Loucy (cell line): Measurements from ENCODE around the gene SPAG17.

Experiments used
- H2AFZ ChIP-seq: fragments of 200-600 bp; sonication (generic); 2 replicates; pipeline ENCODE4 v1.6.0; 2016; ENCODE audit warnings: antibody characterized with exemption, mild to moderate bottlenecking, low read length, moderate library complexity
- H3F3A ChIP-seq: fragments of 200-600 bp; 2 replicates; pipeline ENCODE4 v1.6.0; 2016; ENCODE audit warnings: antibody characterized with exemption, low read depth, mild to moderate bottlenecking
- H3K27me3 ChIP-seq: fragments of 200-600 bp; sonication (generic); 2 replicates; pipeline ENCODE4 v1.6.1; 2014; ENCODE audit warnings: low read length, mild to moderate bottlenecking; ENCODE audit not compliant: insufficient read depth, poor library complexity, severe bottlenecking
- H3K36me3 ChIP-seq: fragments of 200-600 bp; sonication (generic); 2 replicates; pipeline ENCODE4 v1.6.1; 2016; ENCODE audit warnings: low read length; ENCODE audit not compliant: insufficient read depth
- H3K4me1 ChIP-seq: fragments of 200-600 bp; sonication (generic); 2 replicates; pipeline ENCODE4 v1.5.1; 2014; ENCODE audit warnings: low read length, mild to moderate bottlenecking; ENCODE audit not compliant: insufficient read depth, poor library complexity, severe bottlenecking
- H3K4me2 ChIP-seq: fragments of 200-600 bp; sonication (generic); 2 replicates; pipeline ENCODE4 v1.6.0; 2014; ENCODE audit warnings: antibody characterized with exemption, low read length, low read depth, mild to moderate bottlenecking; ENCODE audit not compliant: poor library complexity, severe bottlenecking
- H3K4me3 ChIP-seq: fragments of 200-600 bp; sonication (generic); 2 replicates; pipeline ENCODE4 v1.5.1; 2014; ENCODE audit warnings: low read length, mild to moderate bottlenecking, mixed read lengths; ENCODE audit not compliant: poor library complexity, severe bottlenecking
- H3K79me2 ChIP-seq: fragments of 200-600 bp; sonication (generic); 2 replicates; pipeline ENCODE4 v1.6.1; 2014; ENCODE audit warnings: low read length; ENCODE audit not compliant: insufficient read depth
- H3K9ac ChIP-seq: fragments of 200-600 bp; sonication (generic); 2 replicates; pipeline ENCODE4 v1.6.0; 2014; ENCODE audit warnings: mild to moderate bottlenecking, low read depth, low read length, moderate library complexity; ENCODE audit not compliant: poor library complexity, severe bottlenecking
- H3K9me2 ChIP-seq: fragments of 200-600 bp; sonication (generic); replicated peaks from 2 replicates; pipeline ENCODE4 v1.6.1; 2016; ENCODE audit warnings: low read depth, low read length, mixed read lengths
- H3K9me3 ChIP-seq: fragments of 200-600 bp; sonication (generic); 2 replicates; pipeline ENCODE4 v1.6.1; 2014; ENCODE audit warnings: mild to moderate bottlenecking, antibody characterized with exemption, low read length, low read depth; ENCODE audit not compliant: insufficient read depth
- H4K20me1 ChIP-seq: fragments of 200-600 bp; sonication (generic); 2 replicates; pipeline ENCODE4 v1.6.0; 2014; ENCODE audit warnings: antibody characterized with exemption, low read length, mild to moderate bottlenecking; ENCODE audit not compliant: insufficient read depth, poor library complexity, severe bottlenecking
- EZH2phosphoT487 ChIP-seq: fragments of 200-600 bp; IDR thresholded peaks from 2 replicates; pipeline ENCODE4 v1.6.1; 2018; ENCODE audit warnings: antibody characterized with exemption, mild to moderate bottlenecking, moderate library complexity, borderline replicate concordance
- TF ChIP-seq, protein P1 (sequence below): fragments of 200-600 bp; sonication (generic); conservative IDR thresholded peaks from 2 replicates; pipeline ENCODE4 v1.5.1; 2014; ENCODE audit warnings: mild to moderate bottlenecking, antibody characterized with exemption, low read length

Gene SPAG17

DNA sequence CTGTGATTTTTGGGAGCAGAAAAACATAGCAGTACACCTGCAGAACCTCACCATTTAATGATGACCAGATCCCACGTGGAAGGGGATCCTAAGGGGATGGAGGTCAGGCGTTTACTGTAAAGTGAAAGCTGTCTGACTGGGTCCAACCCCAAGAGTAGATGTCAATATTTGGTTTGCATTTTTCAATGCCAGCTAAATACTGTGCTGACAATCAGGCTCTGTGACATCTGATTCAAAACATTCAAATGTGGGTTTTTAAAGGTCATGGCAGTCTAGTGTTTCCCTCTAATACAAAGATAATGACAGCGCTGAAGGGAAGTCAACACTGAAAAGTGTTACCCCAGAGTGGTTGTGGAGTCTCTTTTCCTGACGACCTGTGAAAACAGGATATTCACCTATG, 68.1 kb downstream of the SPAG17 start:
- Histone ChIP-seq H3K36me3 (no peaks in the 10 kb centered on the region), H3K4me3 (no peak overlapping the region), H3K79me2 (no peaks in the 10 kb centered on the region), H3K9me2 (no peaks in the 10 kb centered on the region), H3K27me3 (no peaks in the 10 kb centered on the region), H3K4me1 (no peaks in the 10 kb centered on the region), H3F3A (no peaks in the 10 kb centered on the region), H3K4me2 (no peak overlapping the region), H3K9me3 (no peaks in the 10 kb centered on the region), H4K20me1 (no peaks in the 10 kb centered on the region), H2AFZ (no peak overlapping the region), H3K9ac (no peak overlapping the region)
- TF ChIP-seq, protein P1, sequence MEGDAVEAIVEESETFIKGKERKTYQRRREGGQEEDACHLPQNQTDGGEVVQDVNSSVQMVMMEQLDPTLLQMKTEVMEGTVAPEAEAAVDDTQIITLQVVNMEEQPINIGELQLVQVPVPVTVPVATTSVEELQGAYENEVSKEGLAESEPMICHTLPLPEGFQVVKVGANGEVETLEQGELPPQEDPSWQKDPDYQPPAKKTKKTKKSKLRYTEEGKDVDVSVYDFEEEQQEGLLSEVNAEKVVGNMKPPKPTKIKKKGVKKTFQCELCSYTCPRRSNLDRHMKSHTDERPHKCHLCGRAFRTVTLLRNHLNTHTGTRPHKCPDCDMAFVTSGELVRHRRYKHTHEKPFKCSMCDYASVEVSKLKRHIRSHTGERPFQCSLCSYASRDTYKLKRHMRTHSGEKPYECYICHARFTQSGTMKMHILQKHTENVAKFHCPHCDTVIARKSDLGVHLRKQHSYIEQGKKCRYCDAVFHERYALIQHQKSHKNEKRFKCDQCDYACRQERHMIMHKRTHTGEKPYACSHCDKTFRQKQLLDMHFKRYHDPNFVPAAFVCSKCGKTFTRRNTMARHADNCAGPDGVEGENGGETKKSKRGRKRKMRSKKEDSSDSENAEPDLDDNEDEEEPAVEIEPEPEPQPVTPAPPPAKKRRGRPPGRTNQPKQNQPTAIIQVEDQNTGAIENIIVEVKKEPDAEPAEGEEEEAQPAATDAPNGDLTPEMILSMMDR, result no peak
- no peak for TF ChIP-seq EZH2phosphoT487

DNA sequence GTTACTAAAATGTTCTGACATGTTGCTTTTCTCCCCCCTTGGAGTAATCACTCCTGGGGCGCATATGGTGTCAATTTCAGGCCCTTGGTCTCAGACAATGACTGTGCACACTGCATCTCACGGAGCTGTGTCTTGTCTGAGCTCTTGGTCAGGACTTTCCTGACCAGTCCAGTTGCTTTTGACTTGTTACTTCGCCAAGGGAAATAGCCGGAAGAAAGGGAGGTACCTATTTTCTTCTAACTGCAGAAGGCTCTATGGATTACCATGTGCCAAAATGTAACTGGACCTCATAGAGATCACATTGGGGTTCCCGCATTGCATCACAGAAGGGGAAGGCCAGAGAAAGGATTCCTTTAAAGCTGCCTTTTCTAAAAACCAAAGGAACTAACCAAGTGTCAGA, 68.6 kb downstream of the SPAG17 start:
- Histone ChIP-seq H2AFZ (no peak overlapping the region), H3K4me1 (no peaks in the 10 kb centered on the region), H3K9me3 (no peaks in the 10 kb centered on the region), H3F3A (no peaks in the 10 kb centered on the region), H3K4me3 (no peak overlapping the region), H3K79me2 (no peaks in the 10 kb centered on the region), H3K9ac (no peak overlapping the region), H3K27me3 (no peaks in the 10 kb centered on the region), H4K20me1 (no peaks in the 10 kb centered on the region), H3K9me2 (no peaks in the 10 kb centered on the region), H3K4me2 (no peak overlapping the region), H3K36me3 (no peaks in the 10 kb centered on the region)
- no peak for TF ChIP-seq EZH2phosphoT487
- TF ChIP-seq, protein P1, result no peak

DNA sequence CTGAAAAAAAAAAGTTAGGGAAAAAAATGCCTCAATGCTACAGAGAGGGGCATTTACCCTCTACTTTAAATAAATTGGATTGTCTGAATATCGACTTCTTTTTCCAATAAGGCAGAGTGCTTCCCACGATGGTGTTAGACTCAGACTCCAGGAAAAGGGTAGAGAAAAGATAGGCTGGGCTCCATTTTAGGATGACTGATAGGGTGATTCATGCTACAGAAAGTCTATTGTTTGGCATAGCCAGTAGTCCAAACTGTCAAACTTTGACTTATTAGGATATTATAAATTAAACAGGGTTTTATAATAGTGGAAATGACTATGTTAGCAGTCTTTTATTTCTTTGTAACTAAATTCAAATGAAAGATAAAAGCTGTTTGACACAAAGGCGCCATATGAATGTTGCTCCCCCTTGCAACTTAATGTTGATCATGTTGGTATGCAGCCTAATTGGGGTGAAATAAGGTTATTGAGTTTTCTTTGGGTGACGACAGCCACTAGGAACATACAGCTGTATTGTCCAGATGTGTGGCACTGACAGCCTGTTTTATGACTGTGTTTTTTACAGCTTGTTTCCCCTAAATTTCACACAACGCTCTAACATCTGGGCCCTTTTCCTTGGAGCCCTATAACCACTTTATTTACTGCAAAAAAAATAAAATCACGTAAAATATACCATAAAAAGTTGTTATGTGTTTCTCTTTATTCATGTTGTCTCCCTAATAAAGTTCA, 69.3 kb downstream of the SPAG17 start:
- TF ChIP-seq EZH2phosphoT487, result no peak
- TF ChIP-seq, protein P1, result no peak

More for the DNA sequence above, 69.3 kb downstream of the SPAG17 start:
- H3K27me3 ChIP-seq, result no peaks in the 10 kb centered on the region
- H2AFZ ChIP-seq, result no peak overlapping the region
- no peaks in the 10 kb centered on the region for H3K4me1 ChIP-seq
- H3K79me2 ChIP-seq, result no peaks in the 10 kb centered on the region
- H4K20me1 ChIP-seq, result no peaks in the 10 kb centered on the region
- H3K36me3 ChIP-seq, result no peaks in the 10 kb centered on the region
- H3K4me2 ChIP-seq, result no peak overlapping the region
- no peaks in the 10 kb centered on the region for H3K9me2 ChIP-seq
- no peaks in the 10 kb centered on the region for H3F3A ChIP-seq
- no peaks in the 10 kb centered on the region for H3K9me3 ChIP-seq
- H3K4me3 ChIP-seq, result no peak overlapping the region
- no peak overlapping the region for H3K9ac ChIP-seq
